PC-9 (cell line): ENCODE data around the gene PPP1CC. TPM values are rescaled to one million over a fixed set of nuclear protein-coding genes. Genes with fewer than 3 reads are reported as not detected.

ENCODE experiments used
- BruUV-seq: library from RNA; stranded (reverse); fragments of 400-500 nt; replicated peaks from 2 replicates; lab custom pipeline; 2021; lab: Mats Ljungman, UMichigan
- CTCF ChIA-PET: fragments of 300-600 bp; sonication (Branson Sonifier 250); formaldehyde crosslinking; loops from one replicate; lab custom pipeline; 2022; ENCODE audit warnings: antibody characterized with exemption; lab: Charles Lee
- POLR2A ChIA-PET: fragments of 300-600 bp; sonication (Branson Sonifier 250); formaldehyde crosslinking; loops from one replicate; lab custom pipeline; 2022; ENCODE audit warnings: antibody characterized with exemption; ENCODE audit not compliant: unreplicated experiment; lab: Charles Lee
- DNase-seq, 2 experiments: peaks; one replicate each; pipeline versions ENCODE4 v3.0.0 to v3.0.0-alpha.2; 2015 to 2022; ENCODE audit warnings: mixed read lengths in 1 of 2
- H2AFZ ChIP-seq: fragments of 200-600 bp; sonication (generic); 2 replicates; pipeline ENCODE4 v1.8.1; 2017; ENCODE audit warnings: antibody characterized with exemption
- H3F3A ChIP-seq: fragments of 200-600 bp; sonication (generic); 2 replicates; pipeline ENCODE4 v1.8.1; 2017; ENCODE audit warnings: antibody characterized with exemption, mild to moderate bottlenecking, low read depth; ENCODE audit not compliant: insufficient read depth
- H3K27ac ChIP-seq: fragments of 200-600 bp; sonication (generic); 2 replicates; pipeline ENCODE4 v1.6.1; 2016; ENCODE audit warnings: mixed run types
- H3K27me3 ChIP-seq: fragments of 200-600 bp; sonication (generic); 2 replicates; pipeline ENCODE4 v1.6.1; 2016; ENCODE audit warnings: low read depth, mixed run types; ENCODE audit not compliant: insufficient read depth
- H3K36me3 ChIP-seq: fragments of 200-600 bp; sonication (generic); 2 replicates; pipeline ENCODE4 v1.6.1; 2016; ENCODE audit warnings: low read depth, mixed run types
- H3K4me1 ChIP-seq: fragments of 200-600 bp; sonication (generic); replicated peaks from 2 replicates; pipeline ENCODE4 v1.6.1; 2016; ENCODE audit warnings: mixed run types; ENCODE audit not compliant: insufficient read depth
- H3K4me2 ChIP-seq: fragments of 200-600 bp; sonication (generic); 2 replicates; pipeline ENCODE4 v1.6.1; 2017; ENCODE audit warnings: mixed run types
- H3K4me3 ChIP-seq: fragments of 200-600 bp; sonication (generic); 2 replicates; pipeline ENCODE4 v1.6.1; 2016; ENCODE audit warnings: mixed run types
- H3K79me2 ChIP-seq: fragments of 200-600 bp; sonication (generic); 2 replicates; pipeline ENCODE4 v1.6.1; 2017; ENCODE audit warnings: low read depth, mixed run types
- H3K9me2 ChIP-seq: fragments of 200-600 bp; sonication (generic); 2 replicates; pipeline ENCODE4 v1.8.1; 2017; ENCODE audit warnings: mild to moderate bottlenecking; ENCODE audit not compliant: insufficient read depth
- H3K9me3 ChIP-seq: fragments of 200-600 bp; sonication (generic); 2 replicates; pipeline ENCODE4 v1.8.1; 2016; ENCODE audit warnings: low read depth; ENCODE audit not compliant: insufficient read depth
- H4K20me1 ChIP-seq: fragments of 200-600 bp; sonication (generic); 2 replicates; pipeline ENCODE4 v1.8.1; 2017; ENCODE audit not compliant: insufficient read depth
- EZH2 ChIP-seq: fragments of 200-600 bp; sonication (generic); IDR thresholded peaks from 2 replicates; pipeline ENCODE4 v1.8.0; 2017; ENCODE audit warnings: antibody characterized with exemption, low read depth
- intact Hi-C: fragments of 100-400 bp; cut with micrococcal nuclease; formaldehyde crosslinking; loops from one replicate; pipeline ENCODE4 v1.10.0; 2022; ENCODE audit not compliant: unreplicated experiment
- total RNA-seq: library from RNA; stranded (reverse); gene quantifications from 2 replicates; pipeline ENCODE4 v1.2.3, GENCODE V29; 2021
- TF ChIP-seq, protein P1 (sequence below): fragments of 200-600 bp; sonication (generic); conservative IDR thresholded peaks from 2 replicates; pipeline ENCODE4 v1.6.1; 2017; ENCODE audit warnings: mixed run types, antibody characterized with exemption, mild to moderate bottlenecking, moderate library complexity

PPP1CC gene
- total RNA-seq, 1 experiment from 2014 or later = 170 TPM

DNA sequence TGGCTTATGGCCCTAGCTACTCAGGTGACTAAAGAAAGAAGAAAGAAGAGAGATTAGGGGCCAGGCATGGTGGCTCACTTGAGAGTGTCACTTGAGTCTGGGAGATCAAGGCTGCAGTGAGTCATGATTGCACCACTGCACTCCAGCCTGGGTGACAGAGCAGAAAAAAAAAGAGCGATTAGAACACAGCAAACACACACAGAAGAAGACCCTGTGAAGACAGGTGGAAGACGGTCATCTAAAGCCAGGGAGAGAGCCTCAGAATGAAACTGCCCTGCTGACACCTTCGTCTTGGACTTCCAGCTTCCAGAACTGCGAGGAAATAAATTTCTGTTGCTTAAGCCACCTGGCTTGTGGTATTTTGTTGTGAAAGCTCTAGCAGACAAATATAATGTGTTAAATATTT lies 17.5 kb upstream of the PPP1CC start:
- TF ChIP-seq EZH2 = no peak
- TF ChIP-seq, protein P1, sequence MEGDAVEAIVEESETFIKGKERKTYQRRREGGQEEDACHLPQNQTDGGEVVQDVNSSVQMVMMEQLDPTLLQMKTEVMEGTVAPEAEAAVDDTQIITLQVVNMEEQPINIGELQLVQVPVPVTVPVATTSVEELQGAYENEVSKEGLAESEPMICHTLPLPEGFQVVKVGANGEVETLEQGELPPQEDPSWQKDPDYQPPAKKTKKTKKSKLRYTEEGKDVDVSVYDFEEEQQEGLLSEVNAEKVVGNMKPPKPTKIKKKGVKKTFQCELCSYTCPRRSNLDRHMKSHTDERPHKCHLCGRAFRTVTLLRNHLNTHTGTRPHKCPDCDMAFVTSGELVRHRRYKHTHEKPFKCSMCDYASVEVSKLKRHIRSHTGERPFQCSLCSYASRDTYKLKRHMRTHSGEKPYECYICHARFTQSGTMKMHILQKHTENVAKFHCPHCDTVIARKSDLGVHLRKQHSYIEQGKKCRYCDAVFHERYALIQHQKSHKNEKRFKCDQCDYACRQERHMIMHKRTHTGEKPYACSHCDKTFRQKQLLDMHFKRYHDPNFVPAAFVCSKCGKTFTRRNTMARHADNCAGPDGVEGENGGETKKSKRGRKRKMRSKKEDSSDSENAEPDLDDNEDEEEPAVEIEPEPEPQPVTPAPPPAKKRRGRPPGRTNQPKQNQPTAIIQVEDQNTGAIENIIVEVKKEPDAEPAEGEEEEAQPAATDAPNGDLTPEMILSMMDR = no peak
- 0 out of 2 replicates have a peak overlapping the region, but pooled peaks have one; percentile 29 for H3K4me2 ChIP-seq
- H3K9me2 ChIP-seq = no peaks in the 10 kb centered on the region; the same call in 1 of the 2 replicates
- no peaks in the 10 kb centered on the region for H3K79me2 ChIP-seq
- BruUV-seq = no TSS peak
- no peak overlapping the region for H3K27ac ChIP-seq
- H3K9me3 ChIP-seq = no peaks in the 10 kb centered on the region
- ChIA-PET CTCF (no interaction called here), POLR2A (no interaction called here)
- intact Hi-C loops = no loop called here
- no peak overlapping the region for H2AFZ ChIP-seq
- no peaks in the 10 kb centered on the region for H3K27me3 ChIP-seq
- no peaks in the 10 kb centered on the region for H4K20me1 ChIP-seq
- no peak overlapping the region for H3K4me3 ChIP-seq
- no peaks in the 10 kb centered on the region for H3K36me3 ChIP-seq
- no peaks in the 10 kb centered on the region for H3K4me1 ChIP-seq
- H3F3A ChIP-seq = no peaks in the 10 kb centered on the region
- DNase-seq = peak in 1 of 2 experiments; percentile 44

DNA sequence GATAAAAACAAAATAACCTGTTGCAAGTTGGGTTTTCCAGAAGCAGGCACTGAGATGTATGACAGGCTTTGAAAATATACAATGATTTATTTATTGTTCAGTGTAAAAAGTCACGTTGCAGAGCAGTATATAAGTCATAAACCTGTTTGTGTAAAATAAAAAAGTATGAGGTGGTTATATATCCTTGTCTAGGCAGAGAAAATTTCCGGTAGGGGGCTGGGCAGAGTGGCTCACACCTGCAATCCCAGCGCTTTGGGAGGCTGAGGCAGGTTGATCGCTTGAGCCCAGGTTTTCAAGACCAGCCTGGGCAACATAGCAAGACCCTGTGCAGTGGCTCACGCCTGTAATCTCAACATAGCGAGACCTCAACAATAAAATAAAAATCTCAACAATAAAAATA lies 16.2 kb upstream of the PPP1CC start:
- intact Hi-C loops = no loop called here
- H3K4me1 ChIP-seq = no peaks in the 10 kb centered on the region
- TF ChIP-seq, protein P1 = no peak
- no peak for TF ChIP-seq EZH2
- no TSS peak for BruUV-seq
- H3K79me2 ChIP-seq = no peaks in the 10 kb centered on the region
- H3K9me3 ChIP-seq = no peaks in the 10 kb centered on the region
- no peak overlapping the region for H3K4me2 ChIP-seq
- H3K36me3 ChIP-seq = no peaks in the 10 kb centered on the region
- no peak overlapping the region for H3K4me3 ChIP-seq
- H3K27ac ChIP-seq = no peak overlapping the region
- H3K9me2 ChIP-seq = no peaks in the 10 kb centered on the region; the same call in 1 of the 2 replicates
- H4K20me1 ChIP-seq = no peaks in the 10 kb centered on the region
- no peak for DNase-seq
- H3K27me3 ChIP-seq = no peaks in the 10 kb centered on the region
- H2AFZ ChIP-seq = no peak overlapping the region
- CTCF ChIA-PET = no interaction called here
- POLR2A ChIA-PET = no interaction called here
- no peaks in the 10 kb centered on the region for H3F3A ChIP-seq

DNA sequence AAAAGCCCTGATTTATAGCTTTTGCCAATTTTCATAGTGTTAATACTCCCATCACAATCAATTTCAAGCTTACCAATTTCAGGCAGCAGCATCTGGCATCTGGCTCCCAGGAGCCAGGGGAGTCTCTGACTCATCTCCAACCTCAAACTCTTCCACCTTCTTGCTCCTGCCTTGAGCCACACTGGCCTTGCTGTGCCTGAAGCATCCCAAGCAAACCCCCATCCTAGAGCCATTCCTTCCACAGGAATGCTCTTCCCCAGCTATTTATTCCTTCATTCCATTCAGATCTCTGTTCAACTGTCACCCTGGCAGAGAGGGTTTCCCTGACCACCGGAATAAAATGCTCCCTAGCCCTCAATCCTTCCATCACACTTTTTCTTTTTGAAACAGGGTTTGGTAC lies 13.9 kb upstream of the PPP1CC start:
- no peak overlapping the region for H3K4me3 ChIP-seq
- H3F3A ChIP-seq = no peaks in the 10 kb centered on the region
- H3K9me2 ChIP-seq = no peaks in the 10 kb centered on the region
- DNase-seq = no peak
- H3K79me2 ChIP-seq = no peaks in the 10 kb centered on the region
- H2AFZ ChIP-seq = no peak overlapping the region
- TF ChIP-seq, protein P1 = no peak
- no peak for TF ChIP-seq EZH2
- H4K20me1 ChIP-seq = no peaks in the 10 kb centered on the region
- no peaks in the 10 kb centered on the region for H3K27me3 ChIP-seq
- no peak overlapping the region for H3K27ac ChIP-seq
- no peaks in the 10 kb centered on the region for H3K9me3 ChIP-seq
- ChIA-PET CTCF (no interaction called here), POLR2A (no interaction called here)
- no peaks in the 10 kb centered on the region for H3K4me1 ChIP-seq
- no peaks in the 10 kb centered on the region for H3K36me3 ChIP-seq
- no TSS peak for BruUV-seq
- H3K4me2 ChIP-seq = no peak overlapping the region
- intact Hi-C loops = no loop called here
